Prostate gland (tissue), 2 donors: Measurements from ENCODE around the gene FNDC3B.

Source experiments
- CTCF ChIP-seq, 4 experiments: fragments of 200-600 bp in 2 of 4; fragments of 450-650 bp in 2 of 4; sonication (generic) in 2 of 4; IDR thresholded peaks; 1 replicate in 3 of 4; 2 replicates in 1 of 4; pipeline ENCODE4 v1.5.1; 2016 to 2019; ENCODE audit warnings: antibody characterized with exemption in 4 of 4, mild to moderate bottlenecking in 2 of 4, moderate library complexity in 2 of 4
- POLR2AphosphoS5 ChIP-seq: sonication (generic); formaldehyde crosslinking; IDR thresholded peaks from one replicate; pipeline ENCODE4 v1.6.1; 2017; ENCODE audit warnings: antibody characterized with exemption

- no peak for TF ChIP-seq CTCF (IDR thresholded peaks at IDR 0.05)
- no peak for TF ChIP-seq POLR2AphosphoS5
Measured at GRCh38 chr3:172373912-172374311, 334.5 kb downstream of the FNDC3B start.
